HepG2 (cell line): ENCODE data around the gene CSTB.

Experiments used
- BRCA1 ChIP-seq: sonication (generic); formaldehyde crosslinking; IDR thresholded peaks from 2 replicates; pipeline ENCODE4 v1.4.0; 2020; ENCODE audit warnings: missing genetic modification reagents
- POLR2AphosphoS5 ChIP-seq: IDR thresholded peaks from 2 replicates; pipeline ENCODE4 v1.6.1; 2012; ENCODE audit warnings: low read depth, low read length
- TF ChIP-seq, protein P1 (sequence below): sonication (generic); formaldehyde crosslinking; IDR thresholded peaks from 2 replicates; pipeline ENCODE4 v1.5.0; 2020; ENCODE audit warnings: mild to moderate bottlenecking, missing genetic modification reagents, moderate library complexity

DNA sequence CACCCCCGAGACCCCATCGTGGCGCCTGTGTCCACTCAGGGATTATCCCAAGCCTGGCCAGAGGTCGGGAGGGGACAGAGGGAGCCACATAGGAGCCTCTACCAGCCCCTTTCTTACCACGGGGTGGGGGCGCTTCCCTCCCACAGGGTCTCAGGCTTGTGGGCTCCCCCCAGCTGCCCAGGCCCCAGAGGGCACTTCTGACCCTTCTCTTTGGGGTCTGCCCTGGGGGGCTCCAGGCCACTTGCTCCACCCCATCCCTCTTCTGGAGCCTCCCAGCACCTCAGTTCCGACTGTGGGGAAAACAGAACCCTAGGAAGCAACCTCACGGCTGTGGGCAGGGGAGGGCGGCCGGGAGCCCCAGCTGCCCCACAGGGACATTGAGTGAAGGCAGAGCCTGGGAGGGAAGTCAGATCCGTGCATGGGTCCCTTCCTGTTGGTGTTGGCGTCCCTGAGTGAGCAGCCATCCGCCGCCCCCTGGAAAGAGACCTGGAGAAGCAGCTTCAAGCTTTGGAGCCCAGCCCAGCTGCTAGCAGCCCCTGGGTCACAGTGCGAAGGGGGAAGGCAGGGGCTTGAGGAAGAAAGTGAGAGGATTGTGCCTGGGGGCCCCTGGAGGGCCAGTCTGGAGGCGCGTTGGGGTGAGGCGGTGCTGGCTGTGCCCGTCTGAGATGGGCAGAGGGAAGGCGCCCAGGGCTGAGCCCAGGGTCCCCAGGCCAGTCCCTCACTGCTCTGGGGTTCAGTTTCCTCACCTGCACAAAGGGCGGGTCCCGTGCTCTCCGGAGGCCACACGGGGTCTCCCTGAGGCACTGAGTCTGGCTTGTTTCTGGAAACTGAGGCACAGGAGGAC is 35.4 kb upstream of the CSTB start:
- TF ChIP-seq POLR2AphosphoS5, result no peak
- TF ChIP-seq BRCA1 (CRISPR knock-in tag), result no peak
- TF ChIP-seq, protein P1, sequence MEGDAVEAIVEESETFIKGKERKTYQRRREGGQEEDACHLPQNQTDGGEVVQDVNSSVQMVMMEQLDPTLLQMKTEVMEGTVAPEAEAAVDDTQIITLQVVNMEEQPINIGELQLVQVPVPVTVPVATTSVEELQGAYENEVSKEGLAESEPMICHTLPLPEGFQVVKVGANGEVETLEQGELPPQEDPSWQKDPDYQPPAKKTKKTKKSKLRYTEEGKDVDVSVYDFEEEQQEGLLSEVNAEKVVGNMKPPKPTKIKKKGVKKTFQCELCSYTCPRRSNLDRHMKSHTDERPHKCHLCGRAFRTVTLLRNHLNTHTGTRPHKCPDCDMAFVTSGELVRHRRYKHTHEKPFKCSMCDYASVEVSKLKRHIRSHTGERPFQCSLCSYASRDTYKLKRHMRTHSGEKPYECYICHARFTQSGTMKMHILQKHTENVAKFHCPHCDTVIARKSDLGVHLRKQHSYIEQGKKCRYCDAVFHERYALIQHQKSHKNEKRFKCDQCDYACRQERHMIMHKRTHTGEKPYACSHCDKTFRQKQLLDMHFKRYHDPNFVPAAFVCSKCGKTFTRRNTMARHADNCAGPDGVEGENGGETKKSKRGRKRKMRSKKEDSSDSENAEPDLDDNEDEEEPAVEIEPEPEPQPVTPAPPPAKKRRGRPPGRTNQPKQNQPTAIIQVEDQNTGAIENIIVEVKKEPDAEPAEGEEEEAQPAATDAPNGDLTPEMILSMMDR (CRISPR knock-in tag), result peak; percentile 5; the same call in 1 of the 2 replicates
